GM19397 (cell line): ENCODE results near the gene LNPEP.
"Not testable (repeated sequence)": the region's sequence is repeated elsewhere in the genome, so short reads cannot be mapped to it uniquely, and the experiment has no call there.

Experiments used
- ATAC-seq: cut with Tn5 transposase; IDR thresholded peaks from one replicate; pipeline ENCODE4 v1.9.1; 2021; ENCODE audit warnings: mild to moderate bottlenecking, moderate library complexity; ENCODE audit not compliant: unreplicated experiment

LNPEP gene

GRCh38 chr5:96928931-96929708, 6.8 kb upstream of the LNPEP start:
- ATAC-seq = no peak

- no peak for ATAC-seq
These were observed 5.8 kb upstream of the LNPEP start for GRCh38 chr5:96930058-96930457.

- ATAC-seq = no peak
These were observed 5.3 kb upstream of the LNPEP start for GRCh38 chr5:96930589-96930988.

GRCh38 chr5:96931037-96931436, 4.8 kb upstream of the LNPEP start:
- ATAC-seq = not testable (repeated sequence)

- no peak for ATAC-seq
These were observed 4.3 kb upstream of the LNPEP start for GRCh38 chr5:96931605-96932004.

- no peak for ATAC-seq
These were observed 3.9 kb upstream of the LNPEP start for GRCh38 chr5:96932026-96932425.

- no peak for ATAC-seq
These were observed 1.8 kb upstream of the LNPEP start for GRCh38 chr5:96933764-96934707.

- ATAC-seq = peak; percentile 60
These were observed 947 bp upstream of the LNPEP start for GRCh38 chr5:96934708-96935558.

- peak; percentile 18 for ATAC-seq
These were observed 796 bp downstream of the LNPEP start for GRCh38 chr5:96936431-96937320.

- no peak for ATAC-seq
These were observed 4.7 kb downstream of the LNPEP start for GRCh38 chr5:96940586-96940985.

- ATAC-seq = no peak
These were observed 5.3 kb downstream of the LNPEP start for GRCh38 chr5:96941140-96941539.

- no peak for ATAC-seq
These were observed 6.2 kb downstream of the LNPEP start for GRCh38 chr5:96942078-96942477.

- no peak for ATAC-seq
These were observed 7.0 kb downstream of the LNPEP start for GRCh38 chr5:96942911-96943310.

- ATAC-seq = no peak
These were observed 7.9 kb downstream of the LNPEP start for GRCh38 chr5:96943799-96944198.

GRCh38 chr5:96945144-96945897, 9.4 kb downstream of the LNPEP start:
- no peak for ATAC-seq

- no peak for ATAC-seq
These were observed 10.5 kb downstream of the LNPEP start for GRCh38 chr5:96946381-96946780.

GRCh38 chr5:96952118-96952750, 16.4 kb downstream of the LNPEP start:
- no peak for ATAC-seq

GRCh38 chr5:96952974-96953730, 17.3 kb downstream of the LNPEP start:
- ATAC-seq = no peak
